ENCODE results near the gene SCYL2. TPM values are rescaled to one million over a fixed set of nuclear protein-coding genes. Genes with fewer than 3 reads are reported as not detected.
"Not testable (repeated sequence)": the region's sequence is repeated elsewhere in the genome, so short reads cannot be mapped to it uniquely, and the experiment has no call there.

SCYL2 gene
- polyA plus RNA-seq, 6 donors from 2014 or later, result 18.9 to 25.1 (median 21.7) TPM

DNA sequence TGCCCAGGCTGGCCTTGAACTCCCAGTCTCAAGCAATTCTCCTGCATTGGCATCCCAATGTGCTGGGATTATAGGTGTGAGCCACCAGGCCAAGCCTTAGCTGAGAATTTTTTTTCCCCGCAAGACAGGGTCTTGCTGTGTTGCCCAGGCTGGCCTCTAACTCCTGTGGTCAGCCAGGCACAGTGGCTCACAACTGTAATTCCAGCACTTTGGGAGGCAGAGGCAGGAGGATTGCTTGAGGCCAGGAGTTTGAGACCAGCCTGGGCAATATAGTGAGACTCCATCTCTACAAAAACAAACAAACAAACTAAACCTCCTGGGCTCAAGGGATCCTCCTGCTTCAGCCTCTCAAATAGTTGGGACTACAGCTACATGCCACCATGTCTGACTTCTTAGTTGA, 27.4 kb upstream of the SCYL2 start:
- Mint-ChIP-seq H3K36me3 (no peaks in the 10 kb centered on the region), H3K9me3 (peaks cover 0 to 2% (median 0%) of the 10 kb centered on the region in 7 donors), H3K4me3 (no peak overlapping the region), H3K4me1 (no peaks in the 10 kb centered on the region), H3K27ac (no peak overlapping the region), H3K27me3 (no peaks in the 10 kb centered on the region)
- ATAC-seq (ENCODE audit: low read depth in 2 of 2) (no peak), DNase-seq (no peak)

DNA sequence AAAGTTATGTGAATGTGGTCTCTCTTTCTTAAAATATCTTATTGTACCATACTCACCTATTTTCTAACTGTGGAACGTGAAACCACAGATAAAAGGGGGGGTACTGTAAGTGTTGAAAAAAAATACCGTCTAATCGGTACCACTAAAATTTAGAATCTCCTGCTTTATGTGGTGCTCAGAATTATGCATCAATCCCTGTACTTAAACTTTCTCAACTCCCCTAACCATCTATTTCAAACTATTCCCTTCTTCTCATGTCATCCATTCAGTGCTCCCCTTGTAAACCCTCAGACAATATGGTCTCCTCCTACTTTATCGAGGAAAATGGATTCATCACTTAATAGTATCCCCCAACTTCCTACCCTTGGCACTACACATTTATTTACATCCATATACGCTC, 23.8 kb upstream of the SCYL2 start:
- H3K4me1 Mint-ChIP-seq, result no peaks in the 10 kb centered on the region
- no peak for ATAC-seq (ENCODE audit: low read depth in 2 of 2)
- H3K36me3 Mint-ChIP-seq, result no peaks in the 10 kb centered on the region
- no peak overlapping the region for H3K4me3 Mint-ChIP-seq
- no peaks in the 10 kb centered on the region for H3K9me3 Mint-ChIP-seq
- no peaks in the 10 kb centered on the region for H3K27me3 Mint-ChIP-seq
- no peak for DNase-seq
- H3K27ac Mint-ChIP-seq, result no peak overlapping the region

DNA sequence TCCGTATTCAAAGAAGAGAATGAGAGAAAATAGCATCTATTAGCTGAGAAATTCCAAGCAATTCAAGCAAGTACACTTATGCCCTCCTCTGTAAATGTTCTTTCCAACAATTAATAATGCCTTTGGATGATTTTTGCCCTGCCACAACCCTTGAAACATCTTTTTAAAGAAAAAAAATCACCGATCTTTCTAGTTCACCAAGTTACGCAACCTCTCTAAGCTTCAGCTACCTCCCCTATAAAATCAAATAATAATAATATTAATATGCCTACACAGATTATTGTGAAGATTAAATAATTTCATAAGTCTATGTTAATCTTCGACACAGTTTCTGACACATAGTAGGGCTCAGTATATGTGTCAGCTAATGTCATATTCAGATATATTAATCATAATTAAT, 19.2 kb upstream of the SCYL2 start:
- Mint-ChIP-seq H3K36me3 (no peaks in the 10 kb centered on the region), H3K9me3 (no peaks in the 10 kb centered on the region), H3K4me1 (no peaks in the 10 kb centered on the region), H3K27me3 (no peaks in the 10 kb centered on the region), H3K4me3 (no peak overlapping the region), H3K27ac (no peak overlapping the region)
- ATAC-seq (ENCODE audit: low read depth in 2 of 2), result no peak
- no peak for DNase-seq

DNA sequence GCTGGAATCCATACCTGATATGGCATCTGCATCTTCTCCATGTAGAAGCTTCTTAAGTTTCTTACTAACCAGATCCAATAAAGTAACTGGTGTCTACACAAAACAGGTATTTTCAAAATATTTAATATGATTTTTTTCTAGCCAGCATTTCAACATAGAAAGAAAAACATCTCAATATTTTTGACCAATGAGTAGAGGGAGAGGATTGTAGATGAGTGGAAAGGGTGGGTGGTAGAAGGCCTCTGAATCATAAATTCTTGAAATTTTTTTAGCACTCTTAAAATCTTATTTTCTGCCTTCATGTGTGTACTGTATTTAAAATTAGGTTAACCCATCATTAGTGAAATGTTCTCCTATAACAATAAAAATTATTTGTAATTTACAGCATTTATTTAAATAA, 18.1 kb upstream of the SCYL2 start:
- Mint-ChIP-seq H3K9me3 (no peaks in the 10 kb centered on the region), H3K4me1 (no peaks in the 10 kb centered on the region), H3K4me3 (no peak overlapping the region), H3K36me3 (no peaks in the 10 kb centered on the region), H3K27me3 (no peaks in the 10 kb centered on the region), H3K27ac (no peak overlapping the region)
- no peak for ATAC-seq (ENCODE audit: low read depth in 2 of 2)
- no peak for DNase-seq

DNA sequence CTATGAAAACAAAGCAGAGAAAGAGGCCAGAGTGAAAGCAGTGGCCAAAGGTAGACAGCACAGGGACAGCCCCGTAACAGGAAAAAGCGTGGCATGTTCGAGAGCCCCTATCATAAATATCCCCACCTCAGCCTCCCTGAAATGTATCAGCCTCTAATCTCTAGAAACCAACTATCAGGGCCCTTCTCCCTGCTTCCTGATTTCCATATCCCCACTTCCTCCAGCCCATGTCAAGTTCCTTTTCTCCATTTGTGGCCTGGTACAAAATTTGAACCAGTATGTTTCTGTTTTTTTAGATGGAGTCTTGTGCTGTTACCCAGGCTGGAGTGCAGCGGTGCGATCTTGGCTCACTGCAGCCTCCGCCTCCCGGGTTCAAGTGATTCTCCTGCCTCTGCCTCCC, 17.0 kb upstream of the SCYL2 start:
- ATAC-seq (ENCODE audit: low read depth in 2 of 2) (no peak), DNase-seq (no peak)
- Mint-ChIP-seq H3K27me3 (no peaks in the 10 kb centered on the region), H3K27ac (peak overlapping the region in 1 of 6 donors; percentile 4), H3K4me1 (no peaks in the 10 kb centered on the region), H3K9me3 (no peaks in the 10 kb centered on the region), H3K36me3 (no peaks in the 10 kb centered on the region), H3K4me3 (no peak overlapping the region)

DNA sequence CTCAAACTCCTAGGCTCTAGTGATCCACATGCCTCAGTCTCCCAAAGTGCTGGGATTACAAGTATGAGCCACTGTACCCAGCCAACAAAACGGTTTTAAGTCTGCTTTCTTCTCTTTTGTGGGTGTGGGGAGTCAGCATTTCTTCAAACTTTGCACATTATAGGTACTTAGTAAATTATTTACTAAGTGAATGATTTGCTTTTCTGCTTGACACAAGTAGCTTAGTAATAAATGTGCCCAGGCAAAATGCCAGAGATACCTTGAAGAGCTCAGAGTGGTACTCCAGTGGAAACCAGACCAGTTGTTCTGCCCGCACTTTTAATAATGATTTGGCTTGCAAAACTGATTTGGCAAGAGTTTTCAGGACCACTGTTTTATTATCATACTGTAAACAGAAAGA, 15.1 kb upstream of the SCYL2 start:
- Mint-ChIP-seq H3K27me3 (no peaks in the 10 kb centered on the region), H3K27ac (no peak overlapping the region), H3K4me1 (no peaks in the 10 kb centered on the region), H3K36me3 (no peaks in the 10 kb centered on the region), H3K4me3 (no peak overlapping the region), H3K9me3 (no peaks in the 10 kb centered on the region)
- DNase-seq, result no peak
- no peak for ATAC-seq (ENCODE audit: low read depth in 2 of 2)

DNA sequence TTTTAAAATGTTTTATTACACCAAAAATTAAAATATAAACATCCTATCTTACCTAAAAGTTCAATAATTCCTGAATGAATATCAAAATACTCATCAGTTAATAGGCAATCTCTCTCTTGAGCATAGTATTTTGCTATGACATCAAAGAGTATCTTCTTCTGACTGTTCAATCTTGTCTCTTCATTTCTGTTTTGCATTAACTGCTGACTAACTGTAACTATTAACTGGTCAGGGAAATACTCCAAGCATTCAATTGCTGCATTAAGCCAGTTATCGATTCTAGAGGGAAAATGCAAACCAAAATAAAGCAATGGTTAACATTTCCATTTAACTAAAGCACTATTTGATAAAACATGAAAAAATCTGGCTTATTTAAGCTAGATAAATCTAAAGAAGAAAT, 13.5 kb upstream of the SCYL2 start:
- H3K9me3 Mint-ChIP-seq, result no peaks in the 10 kb centered on the region
- no peaks in the 10 kb centered on the region for H3K27me3 Mint-ChIP-seq
- H3K4me1 Mint-ChIP-seq, result no peaks in the 10 kb centered on the region
- H3K27ac Mint-ChIP-seq, result no peak overlapping the region
- no peak overlapping the region for H3K4me3 Mint-ChIP-seq
- H3K36me3 Mint-ChIP-seq, result no peaks in the 10 kb centered on the region
- DNase-seq (no peak), ATAC-seq (ENCODE audit: low read depth in 2 of 2) (no peak)

DNA sequence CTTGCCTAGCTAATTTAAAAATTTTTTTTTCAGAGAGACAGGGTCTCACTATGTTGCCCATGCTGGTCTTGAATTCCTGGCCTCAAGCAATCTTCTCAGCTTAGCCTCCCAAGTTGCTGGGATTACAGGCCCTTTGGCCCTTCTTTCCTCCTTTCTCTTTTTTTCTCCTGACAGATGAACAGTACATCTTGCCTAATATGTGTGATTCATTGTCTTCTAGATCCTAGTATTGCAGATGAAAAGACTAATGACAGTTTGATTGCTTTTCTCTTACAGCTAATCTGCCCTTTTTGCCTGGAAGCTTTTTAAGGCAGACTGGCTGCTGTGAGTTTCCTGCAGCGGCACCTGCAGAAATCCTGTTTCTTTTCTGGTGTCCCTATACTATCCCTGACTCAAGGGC, 12.1 kb upstream of the SCYL2 start:
- no peaks in the 10 kb centered on the region for H3K4me1 Mint-ChIP-seq
- H3K4me3 Mint-ChIP-seq, result no peak overlapping the region
- no peak overlapping the region for H3K27ac Mint-ChIP-seq
- no peaks in the 10 kb centered on the region for H3K36me3 Mint-ChIP-seq
- no peaks in the 10 kb centered on the region for H3K9me3 Mint-ChIP-seq
- DNase-seq, result no peak
- no peak for ATAC-seq (ENCODE audit: low read depth in 2 of 2)
- no peaks in the 10 kb centered on the region for H3K27me3 Mint-ChIP-seq

DNA sequence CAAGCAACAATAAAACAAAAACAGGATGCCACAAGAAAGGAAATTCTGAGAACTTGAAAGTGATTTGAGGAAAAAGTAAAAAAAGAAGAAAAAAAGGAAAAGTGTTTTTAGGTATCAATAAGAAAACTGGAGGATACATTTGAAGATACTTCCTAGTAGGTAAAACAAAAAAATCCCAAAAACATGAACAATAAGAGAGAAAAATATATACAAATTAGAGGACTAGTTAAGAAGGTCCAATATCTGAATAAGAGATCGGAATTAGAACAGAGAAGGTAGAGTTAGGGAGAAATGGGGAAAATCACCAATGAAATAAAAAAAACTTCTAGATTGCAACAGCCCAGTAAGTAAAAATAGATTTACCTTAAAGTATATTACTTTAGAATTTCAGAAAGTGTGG, 8.8 kb upstream of the SCYL2 start:
- ATAC-seq (ENCODE audit: low read depth in 2 of 2) (no peak), DNase-seq (no peak)
- no peaks in the 10 kb centered on the region for H3K4me1 Mint-ChIP-seq
- peak overlapping the region in 3 of 6 donors; percentile 9 to 67 (median 15) for H3K27ac Mint-ChIP-seq
- no peaks in the 10 kb centered on the region for H3K36me3 Mint-ChIP-seq
- H3K27me3 Mint-ChIP-seq, result peaks cover 0 to 4% (median 0%) of the 10 kb centered on the region in 3 donors
- peak overlapping the region in 1 of 8 donors; percentile 2 for H3K4me3 Mint-ChIP-seq
- no peaks in the 10 kb centered on the region for H3K9me3 Mint-ChIP-seq

DNA sequence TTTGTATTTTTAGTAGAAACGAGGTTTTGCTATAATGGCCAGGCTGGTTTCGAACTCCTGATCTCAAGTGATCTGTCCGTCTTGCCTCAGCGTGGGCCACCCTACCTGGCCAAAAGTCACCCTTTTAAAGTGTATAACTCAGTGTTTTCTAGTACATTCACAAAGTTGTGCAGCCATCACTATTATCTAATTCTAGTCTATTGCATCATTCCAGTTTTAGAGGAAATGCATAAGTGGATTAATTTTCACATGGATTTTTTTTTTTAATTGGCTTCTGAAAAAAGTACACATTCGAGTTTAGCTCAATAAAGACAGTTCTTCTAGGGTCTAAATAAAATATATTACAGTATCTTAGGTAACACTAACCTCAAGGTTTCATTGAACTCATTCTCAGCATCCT, 3.8 kb upstream of the SCYL2 start:
- no peak overlapping the region for H3K27ac Mint-ChIP-seq
- peaks cover 0 to 4% (median 0%) of the 10 kb centered on the region in 3 donors for H3K27me3 Mint-ChIP-seq
- no peaks in the 10 kb centered on the region for H3K36me3 Mint-ChIP-seq
- no peaks in the 10 kb centered on the region for H3K9me3 Mint-ChIP-seq
- H3K4me3 Mint-ChIP-seq, result no peak overlapping the region
- DNase-seq (no peak), ATAC-seq (ENCODE audit: low read depth in 2 of 2) (no peak)
- peaks cover 4 to 14% (median 6%) of the 10 kb centered on the region in 3 donors for H3K4me1 Mint-ChIP-seq

DNA sequence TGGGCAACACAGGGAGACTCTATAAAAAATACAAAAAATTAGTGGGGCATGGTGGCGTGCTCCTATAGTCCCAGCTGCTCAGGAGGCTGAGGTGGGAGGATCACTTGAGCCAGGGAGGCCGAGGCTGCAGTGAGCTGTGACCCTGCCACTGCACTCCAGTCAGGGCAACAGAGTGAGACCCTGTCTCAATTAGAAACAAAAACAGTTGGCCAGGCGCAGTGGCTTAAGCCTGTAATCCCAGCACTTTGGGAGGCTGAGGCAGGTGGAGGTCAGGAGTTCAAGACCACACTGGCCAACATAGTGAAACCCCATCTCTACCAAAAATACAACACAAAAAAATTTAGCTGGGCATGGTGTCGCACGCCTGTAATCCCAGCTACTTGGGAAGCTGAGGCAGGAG, 1.9 kb upstream of the SCYL2 start:
- H3K36me3 Mint-ChIP-seq; H3K27me3 Mint-ChIP-seq; H3K9me3 Mint-ChIP-seq; ATAC-seq (ENCODE audit: low read depth in 2 of 2); DNase-seq: not testable (repeated sequence)
- peak overlapping the region in 2 of 8 donors; percentile 47 to 95 for H3K4me3 Mint-ChIP-seq
- peaks cover 12 to 29% (median 21%) of the 10 kb centered on the region in 3 donors for H3K4me1 Mint-ChIP-seq
- peak overlapping the region in 1 of 6 donors; percentile 90 for H3K27ac Mint-ChIP-seq

DNA sequence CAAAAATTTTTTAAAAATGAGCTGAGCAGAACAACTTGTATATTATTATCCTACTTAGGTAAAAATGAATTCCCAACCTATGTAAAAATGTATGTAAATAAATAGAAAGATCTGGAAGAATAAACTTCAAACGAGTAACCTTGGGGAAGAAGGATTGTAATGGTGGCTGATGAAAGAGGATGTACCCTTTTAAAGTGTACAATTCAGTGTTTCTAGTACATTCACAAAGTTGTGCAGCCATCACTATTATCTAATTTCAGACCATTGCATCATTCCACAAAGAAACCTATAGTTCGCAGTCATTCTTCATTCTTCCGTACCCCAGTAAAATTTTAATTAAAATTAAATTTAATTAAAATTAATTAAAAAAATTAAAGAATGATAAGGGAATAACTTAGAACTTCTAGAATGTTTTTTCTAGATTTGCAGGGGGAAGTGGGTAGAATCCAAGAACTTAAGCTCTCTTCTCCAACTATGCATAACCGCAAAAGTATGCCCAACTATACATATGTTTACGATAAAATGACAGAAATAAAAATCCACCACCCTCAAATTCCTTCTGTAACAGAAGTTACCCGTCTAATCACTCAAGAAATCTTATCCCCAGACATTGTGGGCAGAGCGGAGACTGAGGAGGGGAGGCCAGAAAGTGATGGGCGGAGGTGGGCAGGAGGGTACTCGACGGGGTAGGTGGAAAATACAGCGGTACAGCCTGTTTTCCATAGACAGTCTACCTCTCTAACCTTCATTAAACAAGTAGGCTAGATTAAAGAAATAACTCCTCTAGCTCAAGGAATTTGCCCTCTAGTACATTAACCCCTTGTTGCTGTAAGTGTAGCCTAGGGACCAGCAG, 1.0 kb upstream of the SCYL2 start:
- peak overlapping the region in 5 of 6 donors; percentile 19 to 99 (median 97) for H3K27ac Mint-ChIP-seq

DNA sequence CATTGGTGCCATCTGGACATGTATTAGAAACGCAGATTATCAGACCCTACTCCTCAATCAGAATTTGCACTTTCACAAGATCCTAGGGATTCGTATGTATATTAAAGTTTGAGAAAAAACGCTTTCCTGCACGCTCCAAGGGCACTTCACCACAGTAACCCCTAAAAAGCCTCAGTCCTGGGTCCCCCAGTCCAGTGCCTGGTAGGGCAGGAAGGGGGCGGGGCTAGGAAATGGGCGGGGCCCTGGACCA, 467 bp upstream of the SCYL2 start:
- H3K36me3 Mint-ChIP-seq, result no peaks in the 10 kb centered on the region
- H3K4me1 Mint-ChIP-seq, result peaks cover 15 to 29% (median 26%) of the 10 kb centered on the region in 3 donors
- no peaks in the 10 kb centered on the region for H3K27me3 Mint-ChIP-seq
- ATAC-seq (ENCODE audit: low read depth in 2 of 2), result peak; percentile 75 to 78
- H3K9me3 Mint-ChIP-seq, result no peaks in the 10 kb centered on the region
- peak overlapping the region; percentile 95 to 99 (median 98) for H3K27ac Mint-ChIP-seq
- peak overlapping the region; percentile 95 to 100 (median 98) for H3K4me3 Mint-ChIP-seq
- DNase-seq, result no peak

More for the DNA sequence above, 1.0 kb upstream of the SCYL2 start:
- no peak for DNase-seq
- no peaks in the 10 kb centered on the region for H3K9me3 Mint-ChIP-seq
- H3K36me3 Mint-ChIP-seq, result no peaks in the 10 kb centered on the region
- H3K27me3 Mint-ChIP-seq, result peaks cover 0 to 4% (median 0%) of the 10 kb centered on the region in 3 donors
- ATAC-seq (ENCODE audit: low read depth in 2 of 2), result no peak
- peak overlapping the region; percentile 95 to 100 (median 98) for H3K4me3 Mint-ChIP-seq
- peaks cover 15 to 29% (median 24%) of the 10 kb centered on the region in 3 donors for H3K4me1 Mint-ChIP-seq

DNA sequence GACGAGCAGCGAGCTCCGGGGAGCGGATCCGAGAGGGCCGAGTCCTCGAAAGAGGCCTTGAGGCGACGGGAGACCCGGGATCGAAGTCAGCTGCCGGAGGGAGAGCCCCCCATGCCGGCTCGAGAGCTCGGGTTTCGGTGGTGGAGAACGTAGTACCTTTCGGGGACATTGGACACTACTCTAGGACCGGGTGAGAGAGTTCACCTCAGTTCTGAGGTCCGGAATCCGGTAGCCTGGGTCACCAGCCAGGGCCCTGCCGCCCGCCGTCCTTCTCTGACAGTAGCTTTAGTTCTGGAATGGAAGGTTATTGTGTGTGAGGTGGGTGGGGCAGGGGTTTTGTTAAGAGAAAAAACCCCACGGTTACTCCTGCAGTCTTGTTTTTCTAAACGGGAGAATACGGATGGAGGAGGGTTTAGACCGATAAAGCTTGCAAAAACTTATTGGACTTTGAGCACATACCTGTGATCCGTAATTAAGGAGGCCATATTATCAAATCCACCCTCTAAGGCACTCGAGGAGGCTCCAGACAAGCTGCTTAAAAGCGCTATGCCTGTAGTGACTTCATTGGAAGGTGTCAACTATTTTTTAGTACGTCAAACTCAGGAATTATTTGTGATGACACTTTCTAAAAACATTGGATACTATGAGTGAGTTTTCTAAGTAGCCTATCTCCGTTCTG, 765 bp downstream of the SCYL2 start:
- H3K9me3 Mint-ChIP-seq, result no peaks in the 10 kb centered on the region
- ATAC-seq (ENCODE audit: low read depth in 2 of 2) (no peak), DNase-seq (no peak)

More for the DNA sequence above, 765 bp downstream of the SCYL2 start:
- Mint-ChIP-seq H3K4me1 (peaks cover 18 to 29% (median 26%) of the 10 kb centered on the region in 3 donors), H3K27ac (peak overlapping the region; percentile 39 to 99 (median 92)), H3K27me3 (no peaks in the 10 kb centered on the region), H3K4me3 (peak overlapping the region; percentile 95 to 100 (median 98)), H3K36me3 (no peaks in the 10 kb centered on the region)
